ENCODE results near the gene IGFLR1.
"Not testable (repeated sequence)": the region's sequence is repeated elsewhere in the genome, so short reads cannot be mapped to it uniquely, and the experiment has no call there.

IGFLR1 gene

DNA sequence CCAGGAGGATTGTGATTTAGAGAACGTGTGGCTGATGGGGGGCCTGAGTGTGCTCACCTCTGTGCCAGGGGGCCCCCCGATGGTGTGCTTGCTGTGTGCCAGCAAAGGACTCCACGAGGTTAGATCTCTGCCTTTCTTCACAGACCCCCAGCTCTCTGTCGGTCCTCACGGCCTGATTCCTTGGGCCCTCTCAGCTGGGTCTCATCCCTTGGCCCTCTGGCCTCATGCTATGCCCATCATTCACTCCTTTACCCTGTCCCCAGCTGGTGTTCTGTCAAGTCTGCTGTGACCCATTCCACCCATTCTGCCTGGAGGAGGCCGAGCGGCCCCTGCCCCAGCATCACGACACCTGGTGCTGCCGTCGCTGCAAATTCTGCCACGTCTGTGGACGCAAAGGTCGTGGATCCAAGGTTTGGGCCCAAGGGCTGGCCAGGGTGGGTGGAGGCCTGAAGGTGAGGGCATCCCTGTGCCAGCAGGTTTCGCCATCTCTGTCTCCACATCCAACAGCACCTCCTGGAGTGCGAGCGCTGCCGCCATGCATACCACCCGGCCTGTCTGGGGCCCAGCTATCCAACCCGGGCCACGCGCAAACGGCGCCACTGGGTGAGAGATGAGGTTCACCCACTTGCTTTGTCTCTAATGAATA, 16.9 kb downstream of the IGFLR1 start:
- H3K4me3 ChIP-seq (ENCODE audit: control insufficient read depth, low read depth, low read length), result no peak overlapping the region

DNA sequence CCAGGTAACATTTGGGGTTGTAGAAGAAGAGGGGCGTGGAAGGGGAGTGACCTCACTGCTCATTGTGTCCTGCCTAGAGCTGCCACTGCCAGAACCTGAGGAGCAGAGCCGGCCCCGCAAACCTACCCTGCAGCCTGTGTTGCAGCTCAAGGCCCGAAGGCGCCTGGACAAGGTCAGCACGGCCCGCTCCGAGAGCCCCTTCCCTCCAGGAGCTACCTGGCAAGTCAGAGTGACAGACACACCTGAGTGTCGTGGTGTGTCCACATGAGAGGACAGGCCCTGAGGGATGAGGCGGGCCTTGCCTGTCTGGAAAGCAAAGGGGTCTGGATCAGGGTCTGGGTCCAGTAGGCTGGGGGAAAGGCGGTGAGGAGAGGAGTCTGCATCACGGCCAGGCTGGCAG, 17.7 kb downstream of the IGFLR1 start:
- H3K4me3 ChIP-seq (ENCODE audit: control insufficient read depth, low read depth, low read length), result no peak overlapping the region
- DNase-seq (ENCODE audit: low read depth), result no peak
- TF ChIP-seq, protein P1, sequence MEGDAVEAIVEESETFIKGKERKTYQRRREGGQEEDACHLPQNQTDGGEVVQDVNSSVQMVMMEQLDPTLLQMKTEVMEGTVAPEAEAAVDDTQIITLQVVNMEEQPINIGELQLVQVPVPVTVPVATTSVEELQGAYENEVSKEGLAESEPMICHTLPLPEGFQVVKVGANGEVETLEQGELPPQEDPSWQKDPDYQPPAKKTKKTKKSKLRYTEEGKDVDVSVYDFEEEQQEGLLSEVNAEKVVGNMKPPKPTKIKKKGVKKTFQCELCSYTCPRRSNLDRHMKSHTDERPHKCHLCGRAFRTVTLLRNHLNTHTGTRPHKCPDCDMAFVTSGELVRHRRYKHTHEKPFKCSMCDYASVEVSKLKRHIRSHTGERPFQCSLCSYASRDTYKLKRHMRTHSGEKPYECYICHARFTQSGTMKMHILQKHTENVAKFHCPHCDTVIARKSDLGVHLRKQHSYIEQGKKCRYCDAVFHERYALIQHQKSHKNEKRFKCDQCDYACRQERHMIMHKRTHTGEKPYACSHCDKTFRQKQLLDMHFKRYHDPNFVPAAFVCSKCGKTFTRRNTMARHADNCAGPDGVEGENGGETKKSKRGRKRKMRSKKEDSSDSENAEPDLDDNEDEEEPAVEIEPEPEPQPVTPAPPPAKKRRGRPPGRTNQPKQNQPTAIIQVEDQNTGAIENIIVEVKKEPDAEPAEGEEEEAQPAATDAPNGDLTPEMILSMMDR (IDR thresholded peaks at IDR 0.05; ENCODE audit: control insufficient read depth, insufficient read depth, low read depth, low read length, missing control alignments), result no peak

More for the DNA sequence above, 16.9 kb downstream of the IGFLR1 start:
- TF ChIP-seq, protein P1 (IDR thresholded peaks at IDR 0.05; ENCODE audit: control insufficient read depth, insufficient read depth, low read depth, low read length, missing control alignments), result no peak
- DNase-seq (ENCODE audit: low read depth), result no peak

DNA sequence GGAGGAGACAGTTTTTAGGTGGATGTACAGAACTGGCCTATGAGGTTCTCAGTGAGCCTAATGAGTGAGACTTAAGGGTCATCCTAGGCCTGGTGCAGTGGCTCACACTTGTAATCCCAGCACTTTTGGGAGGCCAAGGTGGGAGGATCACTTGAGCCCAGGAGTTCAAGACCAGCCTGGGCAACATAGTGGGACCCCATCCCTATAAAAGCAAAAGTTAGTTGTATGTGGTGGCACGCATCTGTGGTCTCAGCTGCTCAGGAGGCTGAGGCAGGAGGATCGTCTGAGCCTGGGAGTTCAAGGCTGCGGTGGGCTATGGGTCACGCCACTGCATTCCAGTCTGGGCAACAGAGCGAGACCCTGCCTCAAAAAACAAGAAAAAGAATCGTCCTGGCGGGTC, 18.1 kb downstream of the IGFLR1 start:
- DNase-seq (ENCODE audit: low read depth), result not testable (repeated sequence)

DNA sequence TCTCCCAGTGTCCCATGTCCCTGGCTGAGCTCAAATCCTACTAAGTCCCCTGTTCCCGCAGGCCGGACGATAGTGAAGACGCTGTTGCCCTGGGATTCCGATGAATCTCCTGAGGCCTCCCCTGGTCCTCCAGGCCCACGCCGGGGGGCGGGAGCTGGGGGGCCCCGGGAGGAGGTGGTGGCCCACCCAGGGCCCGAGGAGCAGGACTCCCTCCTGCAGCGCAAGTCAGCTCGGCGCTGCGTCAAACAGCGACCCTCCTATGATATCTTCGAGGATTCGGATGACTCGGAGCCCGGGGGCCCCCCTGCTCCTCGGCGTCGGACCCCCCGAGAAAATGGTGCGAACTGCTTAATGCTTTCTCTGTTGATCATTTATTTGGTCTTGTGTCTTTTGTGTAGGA, 18.6 kb downstream of the IGFLR1 start:
- DNase-seq (ENCODE audit: low read depth), result no peak
- no peak overlapping the region for H3K4me3 ChIP-seq (ENCODE audit: control insufficient read depth, low read depth, low read length)
- TF ChIP-seq, protein P1 (IDR thresholded peaks at IDR 0.05; ENCODE audit: control insufficient read depth, insufficient read depth, low read depth, low read length, missing control alignments), result no peak

More for the DNA sequence above, 18.1 kb downstream of the IGFLR1 start:
- not testable (repeated sequence) for H3K4me3 ChIP-seq (ENCODE audit: control insufficient read depth, low read depth, low read length)

DNA sequence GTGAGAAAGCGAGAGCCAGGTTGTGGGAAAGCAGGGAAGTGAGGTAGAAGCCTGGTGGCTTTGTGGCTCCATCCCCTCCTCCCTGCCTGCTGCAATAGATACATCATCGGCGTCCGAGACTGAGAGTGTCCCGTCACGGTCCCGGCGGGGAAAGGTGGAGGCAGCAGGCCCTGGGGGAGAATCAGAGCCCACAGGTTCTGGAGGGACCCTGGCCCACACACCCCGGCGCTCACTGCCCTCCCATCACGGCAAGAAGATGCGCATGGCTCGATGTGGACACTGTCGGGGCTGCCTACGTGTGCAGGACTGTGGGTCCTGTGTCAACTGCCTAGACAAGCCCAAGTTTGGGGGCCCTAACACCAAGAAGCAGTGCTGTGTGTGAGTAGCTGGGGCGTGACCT, 19.4 kb downstream of the IGFLR1 start:
- TF ChIP-seq, protein P1 (IDR thresholded peaks at IDR 0.05; ENCODE audit: control insufficient read depth, insufficient read depth, low read depth, low read length, missing control alignments), result no peak

DNA sequence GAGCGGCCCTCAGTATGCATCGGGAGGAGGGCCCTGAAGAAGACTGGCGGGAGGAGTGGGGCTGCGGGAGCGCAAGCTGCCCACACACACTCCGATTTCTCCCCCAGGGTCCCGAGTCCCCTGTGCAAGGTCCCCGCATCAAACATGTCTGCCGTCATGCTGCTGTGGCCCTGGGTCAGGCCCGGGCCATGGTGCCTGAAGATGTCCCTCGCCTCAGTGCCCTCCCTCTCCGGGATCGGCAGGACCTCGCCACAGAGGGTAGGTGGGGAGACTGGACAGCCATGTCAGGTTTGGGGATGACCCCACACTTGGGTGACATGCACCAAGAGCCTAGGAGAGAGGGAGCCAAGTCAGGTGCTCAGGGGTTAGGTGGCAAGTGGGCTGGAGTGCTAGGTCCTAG, 19.8 kb downstream of the IGFLR1 start:
- no peak overlapping the region for H3K4me3 ChIP-seq (ENCODE audit: control insufficient read depth, low read depth, low read length)
- TF ChIP-seq, protein P1 (IDR thresholded peaks at IDR 0.05; ENCODE audit: control insufficient read depth, insufficient read depth, low read depth, low read length, missing control alignments), result no peak
- DNase-seq (ENCODE audit: low read depth), result no peak

More for the DNA sequence above, 19.4 kb downstream of the IGFLR1 start:
- no peak for DNase-seq (ENCODE audit: low read depth)
- H3K4me3 ChIP-seq (ENCODE audit: control insufficient read depth, low read depth, low read length), result no peak overlapping the region

DNA sequence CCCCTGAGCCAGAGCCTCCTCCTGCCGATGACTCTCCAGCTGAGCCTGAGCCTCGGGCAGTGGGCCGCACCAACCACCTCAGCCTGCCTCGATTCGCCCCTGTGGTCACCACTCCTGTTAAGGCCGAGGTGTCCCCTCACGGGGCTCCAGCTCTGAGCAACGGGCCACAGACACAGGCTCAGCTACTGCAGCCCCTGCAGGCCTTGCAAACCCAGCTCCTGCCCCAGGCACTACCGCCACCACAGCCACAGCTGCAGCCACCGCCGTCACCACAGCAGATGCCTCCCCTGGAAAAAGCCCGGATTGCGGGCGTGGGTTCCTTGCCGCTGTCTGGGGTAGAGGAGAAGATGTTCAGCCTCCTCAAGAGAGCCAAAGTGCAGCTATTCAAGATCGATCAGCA, 20.9 kb downstream of the IGFLR1 start:
- DNase-seq (ENCODE audit: low read depth), result no peak
- H3K4me3 ChIP-seq (ENCODE audit: control insufficient read depth, low read depth, low read length), result no peak overlapping the region
- TF ChIP-seq, protein P1 (IDR thresholded peaks at IDR 0.05; ENCODE audit: control insufficient read depth, insufficient read depth, low read depth, low read length, missing control alignments), result no peak
